Upper lobe of left lung (tissue), 6 donors: ENCODE data around the gene DOCK10. TPM values are rescaled to one million over a fixed set of nuclear protein-coding genes. Genes with fewer than 3 reads are reported as not detected.

Experiments
- ATAC-seq, 2 donors: fragments of 200-7000 bp; cut with Tn5 transposase; one replicate each; pipeline ENCODE4 v1.9.1; 2022; ENCODE audit warnings: mild to moderate bottlenecking in 2 of 2, moderate library complexity in 2 of 2; ENCODE audit not compliant: low FRiP score in 2 of 2
- DNase-seq, 2 donors: peaks; one replicate each; pipeline ENCODE4 v3.0.0-alpha.2; 2019 to 2020
- H3K27ac ChIP-seq, 4 donors: fragments of 200-600 bp; sonication (generic); one replicate each; pipeline ENCODE4 v1.5.1; 2016 to 2019
- H3K27me3 ChIP-seq, 4 donors: fragments of 200-600 bp; sonication (generic); one replicate each; pipeline ENCODE4 v1.5.1; 2017 to 2019
- H3K36me3 ChIP-seq, 4 donors: fragments of 200-600 bp; sonication (generic); one replicate each; pipeline ENCODE4 v1.5.1; 2016 to 2019
- H3K4me1 ChIP-seq, 4 donors: fragments of 200-600 bp; sonication (generic); one replicate each; pipeline ENCODE4 v1.5.1; 2018 to 2019
- H3K4me3 ChIP-seq, 4 donors: fragments of 200-600 bp; sonication (generic); one replicate each; pipeline ENCODE4 v1.5.1; 2017 to 2019; ENCODE audit warnings: mild to moderate bottlenecking in 2 of 4, moderate library complexity in 1 of 4
- H3K9me3 ChIP-seq, 4 donors: fragments of 200-600 bp; sonication (generic); one replicate each; pipeline ENCODE4 v1.5.1; 2018 to 2019
- CTCF ChIP-seq, 6 experiments: fragments of 450-650 bp in 4 of 6; fragments of 200-600 bp in 2 of 6; sonication (generic) in 2 of 6; IDR thresholded peaks; one replicate each; pipeline ENCODE4 v1.5.1; 2016 to 2019; ENCODE audit warnings: antibody characterized with exemption in 6 of 6
- EP300 ChIP-seq, 4 donors: sonication (generic); formaldehyde crosslinking; IDR thresholded peaks; one replicate each; pipeline ENCODE4 v1.5.1; 2017; ENCODE audit warnings: antibody characterized with exemption in 4 of 4, control low read depth in 2 of 4
- POLR2A ChIP-seq, 4 donors: fragments of 450-650 bp; IDR thresholded peaks; one replicate each; pipeline ENCODE4 v1.5.1; 2016 to 2017; ENCODE audit warnings: antibody characterized with exemption in 4 of 4, mild to moderate bottlenecking in 2 of 4
- POLR2AphosphoS5 ChIP-seq, 2 donors: sonication (generic); formaldehyde crosslinking; IDR thresholded peaks; one replicate each; pipeline ENCODE4 v1.5.1; 2017; ENCODE audit warnings: antibody characterized with exemption in 2 of 2
- WGBS, 2 donors: methylation state at CpG; one replicate each; pipeline ENCODE4 v1.1.5; 2017 to 2018; 5-methylcytosine and 5-hydroxymethylcytosine counted together
- total RNA-seq, 6 donors: library from RNA; depleted of rRNA in 4 of 6; stranded (reverse); fragments of >200 nt in 4 of 6; gene quantifications; one replicate each; pipeline versions ENCODE4 v1.1.0 to v1.2.1, GENCODE V29; 2016 to 2021
- donor health status: DM: no; HTN: no; CAD: no; lungs with moderate emphysema.
- donor health status: DM: no; HTN: yes; CAD: no; lungs with severe emphysema.

The DOCK10 gene
- total RNA-seq, 6 donors from 2014 or later, result 17.6 to 127 (median 39.9) TPM

GRCh38 chr2:224882291-224883171 is 159.7 kb downstream of the DOCK10 start:
- Histone ChIP-seq H3K9me3 (no peaks in the 10 kb centered on the region), H3K27ac (no peak overlapping the region), H3K27me3 (no peaks in the 10 kb centered on the region), H3K36me3 (peaks cover 0 to 2% (median 0%) of the 10 kb centered on the region in 4 donors), H3K4me1 (peaks cover 0 to 8% (median 2%) of the 10 kb centered on the region in 4 donors), H3K4me3 (no peak overlapping the region)
- 67 to 68% methylated on average over 4 of the region's 4 CpGs for WGBS, 2 donors
- DNase-seq, result no peak
- no peak for TF ChIP-seq POLR2AphosphoS5 (IDR thresholded peaks at IDR 0.05)
- TF ChIP-seq EP300 (IDR thresholded peaks at IDR 0.05), result no peak
- ATAC-seq, result peak in 1 of 2 donors; percentile 82

GRCh38 chr2:224881846-224882245 is 160.4 kb downstream of the DOCK10 start:
- whole genome bisulfite sequencing, 2 donors, result 85 to 88% methylated on average over 1 of the region's 1 CpG
- DNase-seq (no peak), ATAC-seq (no peak)
- no peak overlapping the region for H3K4me3 ChIP-seq
- H3K36me3 ChIP-seq, result peaks cover 0 to 2% (median 0%) of the 10 kb centered on the region in 4 donors
- peaks cover 0 to 8% (median 2%) of the 10 kb centered on the region in 4 donors for H3K4me1 ChIP-seq
- H3K27me3 ChIP-seq, result no peaks in the 10 kb centered on the region
- H3K27ac ChIP-seq, result no peak overlapping the region
- TF ChIP-seq CTCF (IDR thresholded peaks at IDR 0.05) (no peak), EP300 (IDR thresholded peaks at IDR 0.05) (no peak), POLR2A (IDR thresholded peaks at IDR 0.05) (no peak), POLR2AphosphoS5 (IDR thresholded peaks at IDR 0.05) (no peak)
- no peaks in the 10 kb centered on the region for H3K9me3 ChIP-seq

- H3K27me3 ChIP-seq, result no peaks in the 10 kb centered on the region
- WGBS, 2 donors, result 73 to 76% methylated on average over 6 of the region's 6 CpGs
- TF ChIP-seq CTCF (IDR thresholded peaks at IDR 0.05) (no peak), POLR2AphosphoS5 (IDR thresholded peaks at IDR 0.05) (no peak), EP300 (IDR thresholded peaks at IDR 0.05) (no peak), POLR2A (IDR thresholded peaks at IDR 0.05) (no peak)
- H3K9me3 ChIP-seq, result no peaks in the 10 kb centered on the region
- H3K36me3 ChIP-seq, result peaks cover 0 to 3% (median 0%) of the 10 kb centered on the region in 4 donors
- no peak overlapping the region for H3K4me3 ChIP-seq
- DNase-seq (no peak), ATAC-seq (no peak)
- H3K4me1 ChIP-seq, result no peaks in the 10 kb centered on the region
- H3K27ac ChIP-seq, result no peak overlapping the region
Measured at GRCh38 chr2:224876522-224876921, 165.7 kb downstream of the DOCK10 start.

- TF ChIP-seq POLR2AphosphoS5 (IDR thresholded peaks at IDR 0.05) (no peak), POLR2A (IDR thresholded peaks at IDR 0.05) (no peak), EP300 (IDR thresholded peaks at IDR 0.05) (no peak), CTCF (IDR thresholded peaks at IDR 0.05) (no peak)
- 78 to 85% methylated on average over 2 of the region's 2 CpGs for WGBS, 2 donors
Measured at GRCh38 chr2:224875841-224876240, 166.4 kb downstream of the DOCK10 start.

GRCh38 chr2:224875153-224875552 is 167.1 kb downstream of the DOCK10 start:
- ATAC-seq (no peak), DNase-seq (no peak)
- Histone ChIP-seq H3K9me3 (no peaks in the 10 kb centered on the region), H3K27me3 (no peaks in the 10 kb centered on the region), H3K36me3 (peaks cover 0 to 3% (median 0%) of the 10 kb centered on the region in 4 donors), H3K4me3 (no peak overlapping the region), H3K27ac (no peak overlapping the region), H3K4me1 (no peaks in the 10 kb centered on the region)
- TF ChIP-seq EP300 (IDR thresholded peaks at IDR 0.05), result no peak
- no peak for TF ChIP-seq POLR2A (IDR thresholded peaks at IDR 0.05)
- TF ChIP-seq CTCF (IDR thresholded peaks at IDR 0.05), result no peak
- TF ChIP-seq POLR2AphosphoS5 (IDR thresholded peaks at IDR 0.05), result no peak
- WGBS, 2 donors, result 91 to 97% methylated on average over 1 of the region's 1 CpG

More at GRCh38 chr2:224875841-224876240, 166.4 kb downstream of the DOCK10 start:
- Histone ChIP-seq H3K27ac (no peak overlapping the region), H3K4me3 (no peak overlapping the region), H3K36me3 (peaks cover 0 to 3% (median 0%) of the 10 kb centered on the region in 4 donors), H3K4me1 (no peaks in the 10 kb centered on the region), H3K27me3 (no peaks in the 10 kb centered on the region), H3K9me3 (no peaks in the 10 kb centered on the region)
- no peak for DNase-seq
- ATAC-seq, result no peak
